ENCODE measurements around the gene EML1. TPM values are rescaled to one million over a fixed set of nuclear protein-coding genes. Genes with fewer than 3 reads are reported as not detected.

EML1 gene
- total RNA-seq, 1 experiment from 2014 or later, result 16.1 TPM

DNA sequence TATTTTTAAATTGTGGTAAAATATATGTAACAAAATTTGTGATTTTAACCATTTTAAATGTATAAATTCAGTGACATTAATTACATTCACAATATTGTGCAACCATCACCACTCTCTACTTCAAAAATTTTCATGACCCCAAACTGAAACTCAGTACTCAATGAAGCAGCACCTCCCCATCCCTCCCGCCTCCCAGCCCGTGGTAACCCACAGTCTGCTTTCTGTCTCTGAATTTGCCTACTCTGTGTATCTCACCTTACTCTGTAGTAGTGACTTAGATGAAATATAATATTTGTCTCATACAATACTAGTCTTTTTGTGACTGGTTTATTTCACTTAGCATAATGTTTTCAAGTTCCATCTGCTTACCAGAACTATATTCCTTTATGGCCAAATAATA lies 36.2 kb downstream of the EML1 start:
- DNase-seq (ENCODE audit: low spot score) (no peak), ATAC-seq (no peak)
- H3K4me3 Mint-ChIP-seq, result no peak overlapping the region
- H3K36me3 Mint-ChIP-seq, result no peaks in the 10 kb centered on the region
- H3K9me3 Mint-ChIP-seq, result no peaks in the 10 kb centered on the region
- CTCF ChIA-PET, result no interaction called here
- no peak for TF ChIP-seq CREM (CRISPR knock-in tag; IDR thresholded peaks at IDR 0.05)
- H3K4me1 Mint-ChIP-seq, result peaks cover 34% of the 10 kb centered on the region
- POLR2A ChIA-PET, result no interaction called here
- no peak overlapping the region for H3K27ac Mint-ChIP-seq
- H3K27me3 Mint-ChIP-seq (ENCODE audit: low read depth), result no peaks in the 10 kb centered on the region

DNA sequence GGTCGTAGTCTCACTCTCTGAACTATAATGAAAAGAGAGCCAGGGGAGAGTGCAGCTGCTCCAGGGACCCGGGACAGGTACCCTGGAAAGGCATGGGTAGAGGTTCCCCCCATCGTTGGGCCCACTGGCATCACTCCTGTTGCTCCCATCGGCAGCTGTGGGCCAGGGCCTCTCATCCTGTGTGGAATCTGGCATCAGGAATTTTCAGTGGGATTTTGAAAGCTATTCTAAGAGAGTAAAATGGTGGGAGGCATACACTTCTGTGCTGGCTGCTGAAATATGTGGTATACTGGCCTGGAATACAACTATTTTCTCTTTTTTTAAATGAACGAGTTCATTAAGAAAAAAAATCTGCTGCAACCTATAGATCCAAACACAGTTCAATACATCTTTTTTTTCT lies 38.1 kb downstream of the EML1 start:
- ChIA-PET POLR2A (no interaction called here), CTCF (interaction anchor here (0.6 kb wide), 1 partner anchor 10 kb away, joined by 4 read pairs; no protein-coding TSS in a partner anchor)
- no peaks in the 10 kb centered on the region for H3K27me3 Mint-ChIP-seq (ENCODE audit: low read depth)
- H3K27ac Mint-ChIP-seq, result no peak overlapping the region
- H3K4me1 Mint-ChIP-seq, result peaks cover 24% of the 10 kb centered on the region
- ATAC-seq, result no peak
- no peak overlapping the region for H3K4me3 Mint-ChIP-seq
- TF ChIP-seq, protein P1, sequence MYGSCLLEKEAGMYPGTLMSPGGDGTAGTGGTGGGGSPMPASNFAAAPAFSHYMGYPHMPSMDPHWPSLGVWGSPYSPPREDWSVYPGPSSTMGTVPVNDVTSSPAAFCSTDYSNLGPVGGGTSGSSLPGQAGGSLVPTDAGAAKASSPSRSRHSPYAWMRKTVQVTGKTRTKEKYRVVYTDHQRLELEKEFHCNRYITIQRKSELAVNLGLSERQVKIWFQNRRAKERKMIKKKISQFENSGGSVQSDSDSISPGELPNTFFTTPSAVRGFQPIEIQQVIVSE (CRISPR knock-in tag; IDR thresholded peaks at IDR 0.05; ENCODE audit: borderline replicate concordance), result no peak
- TF ChIP-seq, protein P2, sequence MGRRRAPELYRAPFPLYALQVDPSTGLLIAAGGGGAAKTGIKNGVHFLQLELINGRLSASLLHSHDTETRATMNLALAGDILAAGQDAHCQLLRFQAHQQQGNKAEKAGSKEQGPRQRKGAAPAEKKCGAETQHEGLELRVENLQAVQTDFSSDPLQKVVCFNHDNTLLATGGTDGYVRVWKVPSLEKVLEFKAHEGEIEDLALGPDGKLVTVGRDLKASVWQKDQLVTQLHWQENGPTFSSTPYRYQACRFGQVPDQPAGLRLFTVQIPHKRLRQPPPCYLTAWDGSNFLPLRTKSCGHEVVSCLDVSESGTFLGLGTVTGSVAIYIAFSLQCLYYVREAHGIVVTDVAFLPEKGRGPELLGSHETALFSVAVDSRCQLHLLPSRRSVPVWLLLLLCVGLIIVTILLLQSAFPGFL (CRISPR knock-in tag; IDR thresholded peaks at IDR 0.05; ENCODE audit: borderline replicate concordance), result no peak
- no peak for TF ChIP-seq ZNF317 (CRISPR knock-in tag; IDR thresholded peaks at IDR 0.05; ENCODE audit: borderline replicate concordance, low read depth)
- no peak for TF ChIP-seq RELA (CRISPR knock-in tag; IDR thresholded peaks at IDR 0.05; ENCODE audit: borderline replicate concordance)
- TF ChIP-seq, protein P3, sequence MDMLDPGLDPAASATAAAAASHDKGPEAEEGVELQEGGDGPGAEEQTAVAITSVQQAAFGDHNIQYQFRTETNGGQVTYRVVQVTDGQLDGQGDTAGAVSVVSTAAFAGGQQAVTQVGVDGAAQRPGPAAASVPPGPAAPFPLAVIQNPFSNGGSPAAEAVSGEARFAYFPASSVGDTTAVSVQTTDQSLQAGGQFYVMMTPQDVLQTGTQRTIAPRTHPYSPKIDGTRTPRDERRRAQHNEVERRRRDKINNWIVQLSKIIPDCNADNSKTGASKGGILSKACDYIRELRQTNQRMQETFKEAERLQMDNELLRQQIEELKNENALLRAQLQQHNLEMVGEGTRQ (CRISPR knock-in tag; IDR thresholded peaks at IDR 0.05), result no peak
- no peak for TF ChIP-seq NR2C2 (CRISPR knock-in tag; IDR thresholded peaks at IDR 0.05)
- TF ChIP-seq ESRRA (CRISPR knock-in tag; IDR thresholded peaks at IDR 0.05; ENCODE audit: borderline replicate concordance), result no peak
- TF ChIP-seq, protein P4, sequence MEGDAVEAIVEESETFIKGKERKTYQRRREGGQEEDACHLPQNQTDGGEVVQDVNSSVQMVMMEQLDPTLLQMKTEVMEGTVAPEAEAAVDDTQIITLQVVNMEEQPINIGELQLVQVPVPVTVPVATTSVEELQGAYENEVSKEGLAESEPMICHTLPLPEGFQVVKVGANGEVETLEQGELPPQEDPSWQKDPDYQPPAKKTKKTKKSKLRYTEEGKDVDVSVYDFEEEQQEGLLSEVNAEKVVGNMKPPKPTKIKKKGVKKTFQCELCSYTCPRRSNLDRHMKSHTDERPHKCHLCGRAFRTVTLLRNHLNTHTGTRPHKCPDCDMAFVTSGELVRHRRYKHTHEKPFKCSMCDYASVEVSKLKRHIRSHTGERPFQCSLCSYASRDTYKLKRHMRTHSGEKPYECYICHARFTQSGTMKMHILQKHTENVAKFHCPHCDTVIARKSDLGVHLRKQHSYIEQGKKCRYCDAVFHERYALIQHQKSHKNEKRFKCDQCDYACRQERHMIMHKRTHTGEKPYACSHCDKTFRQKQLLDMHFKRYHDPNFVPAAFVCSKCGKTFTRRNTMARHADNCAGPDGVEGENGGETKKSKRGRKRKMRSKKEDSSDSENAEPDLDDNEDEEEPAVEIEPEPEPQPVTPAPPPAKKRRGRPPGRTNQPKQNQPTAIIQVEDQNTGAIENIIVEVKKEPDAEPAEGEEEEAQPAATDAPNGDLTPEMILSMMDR (IDR thresholded peaks at IDR 0.05), result no peak
- no peak for TF ChIP-seq NR1H2 (CRISPR knock-in tag; IDR thresholded peaks at IDR 0.05)
- TF ChIP-seq, protein P5, sequence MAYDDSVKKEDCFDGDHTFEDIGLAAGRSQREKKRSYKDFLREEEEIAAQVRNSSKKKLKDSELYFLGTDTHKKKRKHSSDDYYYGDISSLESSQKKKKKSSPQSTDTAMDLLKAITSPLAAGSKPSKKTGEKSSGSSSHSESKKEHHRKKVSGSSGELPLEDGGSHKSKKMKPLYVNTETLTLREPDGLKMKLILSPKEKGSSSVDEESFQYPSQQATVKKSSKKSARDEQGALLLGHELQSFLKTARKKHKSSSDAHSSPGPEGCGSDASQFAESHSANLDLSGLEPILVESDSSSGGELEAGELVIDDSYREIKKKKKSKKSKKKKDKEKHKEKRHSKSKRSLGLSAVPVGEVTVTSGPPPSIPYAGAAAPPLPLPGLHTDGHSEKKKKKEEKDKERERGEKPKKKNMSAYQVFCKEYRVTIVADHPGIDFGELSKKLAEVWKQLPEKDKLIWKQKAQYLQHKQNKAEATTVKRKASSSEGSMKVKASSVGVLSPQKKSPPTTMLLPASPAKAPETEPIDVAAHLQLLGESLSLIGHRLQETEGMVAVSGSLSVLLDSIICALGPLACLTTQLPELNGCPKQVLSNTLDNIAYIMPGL (CRISPR knock-in tag; IDR thresholded peaks at IDR 0.05), result no peak
- TF ChIP-seq FOXP1 (CRISPR knock-in tag; IDR thresholded peaks at IDR 0.05; ENCODE audit: borderline replicate concordance), result no peak
- no peak for TF ChIP-seq RORB (CRISPR knock-in tag; IDR thresholded peaks at IDR 0.05)
- no peak for TF ChIP-seq ZNF121 (CRISPR knock-in tag; IDR thresholded peaks at IDR 0.05)
- TF ChIP-seq, protein P6, sequence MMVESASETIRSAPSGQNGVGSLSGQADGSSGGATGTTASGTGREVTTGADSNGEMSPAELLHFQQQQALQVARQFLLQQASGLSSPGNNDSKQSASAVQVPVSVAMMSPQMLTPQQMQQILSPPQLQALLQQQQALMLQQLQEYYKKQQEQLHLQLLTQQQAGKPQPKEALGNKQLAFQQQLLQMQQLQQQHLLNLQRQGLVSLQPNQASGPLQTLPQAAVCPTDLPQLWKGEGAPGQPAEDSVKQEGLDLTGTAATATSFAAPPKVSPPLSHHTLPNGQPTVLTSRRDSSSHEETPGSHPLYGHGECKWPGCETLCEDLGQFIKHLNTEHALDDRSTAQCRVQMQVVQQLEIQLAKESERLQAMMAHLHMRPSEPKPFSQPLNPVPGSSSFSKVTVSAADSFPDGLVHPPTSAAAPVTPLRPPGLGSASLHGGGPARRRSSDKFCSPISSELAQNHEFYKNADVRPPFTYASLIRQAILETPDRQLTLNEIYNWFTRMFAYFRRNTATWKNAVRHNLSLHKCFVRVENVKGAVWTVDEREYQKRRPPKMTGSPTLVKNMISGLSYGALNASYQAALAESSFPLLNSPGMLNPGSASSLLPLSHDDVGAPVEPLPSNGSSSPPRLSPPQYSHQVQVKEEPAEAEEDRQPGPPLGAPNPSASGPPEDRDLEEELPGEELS (CRISPR knock-in tag; IDR thresholded peaks at IDR 0.05), result no peak
- no peaks in the 10 kb centered on the region for H3K36me3 Mint-ChIP-seq
- no peak for DNase-seq (ENCODE audit: low spot score)
- H3K9me3 Mint-ChIP-seq, result no peaks in the 10 kb centered on the region

Data from WTC11 (cell line).